CD4-positive, alpha-beta T cell treated with Interferon gamma for 1 hour (primary cell): ENCODE measurements around the gene ADORA1.

Source experiments
- DNase-seq: peaks from one replicate; pipeline ENCODE4 v3.0.0-alpha.2; 2020

The ADORA1 gene

DNA sequence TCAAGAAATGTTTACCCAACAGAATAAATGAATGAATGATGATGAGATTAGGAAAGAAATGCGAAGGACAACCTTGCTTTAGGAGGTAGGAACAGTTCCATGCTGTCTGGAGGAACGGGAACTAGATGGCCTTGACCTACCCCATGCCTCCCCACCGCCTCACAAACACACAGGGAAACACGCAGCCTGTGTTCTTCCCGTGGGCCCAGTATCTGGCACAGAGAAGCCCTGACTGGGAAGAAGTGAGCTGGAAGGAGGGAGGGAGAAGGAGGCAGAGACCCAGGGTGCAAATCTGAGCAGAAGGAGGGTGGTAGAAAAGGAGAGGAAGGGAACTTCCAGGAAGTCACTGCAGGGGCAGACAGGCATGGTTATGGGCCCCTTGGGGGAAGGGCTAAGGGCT is 3.5 kb upstream of the ADORA1 start:
- no peak for DNase-seq

DNA sequence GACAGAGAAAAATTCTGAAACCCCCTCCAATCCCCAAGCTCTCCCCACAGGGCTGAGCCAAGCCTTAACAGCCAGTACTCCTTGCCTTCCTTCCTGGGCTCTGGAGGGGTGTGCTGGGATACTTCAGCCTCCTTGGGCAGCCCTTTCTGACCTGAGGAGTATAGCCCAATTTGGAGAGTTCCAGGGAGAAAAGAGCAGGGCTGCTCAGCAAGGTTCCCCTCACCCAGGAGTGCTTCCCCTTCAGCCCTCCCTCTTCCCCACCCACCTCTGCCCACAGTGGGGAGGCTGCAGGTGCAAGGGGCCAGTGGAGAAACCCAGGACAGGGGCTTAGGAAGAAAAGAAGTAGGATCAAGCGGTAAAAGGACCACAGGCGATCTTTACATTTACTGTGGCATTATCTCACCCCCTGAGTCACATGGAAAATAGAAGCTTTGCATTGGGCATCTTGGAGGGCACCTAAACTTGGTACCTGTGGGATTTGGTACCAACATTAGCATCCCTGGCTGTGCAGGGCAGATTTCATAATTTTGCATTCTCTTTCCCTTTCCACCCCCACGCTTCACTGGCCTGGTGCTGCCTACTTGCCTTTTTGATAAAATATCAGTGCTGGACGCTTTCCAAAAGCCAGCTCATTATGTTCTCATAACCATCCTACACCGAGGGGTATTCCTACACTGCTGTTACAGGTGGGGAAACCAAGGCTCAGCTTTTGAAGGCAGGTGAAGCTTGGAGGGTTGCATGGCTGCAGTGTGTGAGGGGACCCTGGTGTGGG is 2.8 kb upstream of the ADORA1 start:
- no peak for DNase-seq

DNA sequence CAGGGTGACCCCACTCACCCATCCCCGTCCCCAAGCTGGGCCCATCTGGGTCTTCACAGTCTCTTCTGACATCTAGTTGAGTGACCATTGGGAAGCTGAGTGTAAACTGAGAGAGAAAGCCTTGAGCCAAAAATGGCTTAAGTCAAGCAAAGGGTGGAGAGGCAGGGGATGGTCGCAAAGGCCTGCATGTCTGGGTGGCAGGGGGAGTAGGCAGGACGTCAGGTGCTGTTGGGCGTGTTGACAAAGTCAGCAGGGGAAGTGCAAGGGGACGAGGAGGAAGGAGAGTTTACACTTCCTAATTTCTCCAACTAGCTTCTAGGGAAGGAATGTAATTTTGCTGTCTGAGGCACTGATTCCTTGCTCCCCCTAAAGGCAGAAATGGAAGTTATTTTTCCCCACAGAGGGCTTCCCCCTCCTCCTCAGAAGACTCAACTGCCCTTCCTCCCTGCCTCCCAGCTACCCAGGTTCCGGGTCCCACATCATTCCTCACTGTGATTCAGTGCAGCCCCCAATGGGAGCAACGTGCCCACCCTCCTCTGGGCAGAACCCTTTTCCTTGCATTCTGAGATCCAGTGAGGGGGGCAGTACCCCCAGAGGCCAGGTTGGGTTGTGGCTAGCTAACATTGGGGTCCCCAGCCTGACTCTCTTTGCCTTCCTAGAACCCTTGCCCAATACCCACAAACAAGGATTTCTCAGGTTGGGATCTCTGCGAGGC is 1.2 kb upstream of the ADORA1 start:
- no peak for DNase-seq

DNA sequence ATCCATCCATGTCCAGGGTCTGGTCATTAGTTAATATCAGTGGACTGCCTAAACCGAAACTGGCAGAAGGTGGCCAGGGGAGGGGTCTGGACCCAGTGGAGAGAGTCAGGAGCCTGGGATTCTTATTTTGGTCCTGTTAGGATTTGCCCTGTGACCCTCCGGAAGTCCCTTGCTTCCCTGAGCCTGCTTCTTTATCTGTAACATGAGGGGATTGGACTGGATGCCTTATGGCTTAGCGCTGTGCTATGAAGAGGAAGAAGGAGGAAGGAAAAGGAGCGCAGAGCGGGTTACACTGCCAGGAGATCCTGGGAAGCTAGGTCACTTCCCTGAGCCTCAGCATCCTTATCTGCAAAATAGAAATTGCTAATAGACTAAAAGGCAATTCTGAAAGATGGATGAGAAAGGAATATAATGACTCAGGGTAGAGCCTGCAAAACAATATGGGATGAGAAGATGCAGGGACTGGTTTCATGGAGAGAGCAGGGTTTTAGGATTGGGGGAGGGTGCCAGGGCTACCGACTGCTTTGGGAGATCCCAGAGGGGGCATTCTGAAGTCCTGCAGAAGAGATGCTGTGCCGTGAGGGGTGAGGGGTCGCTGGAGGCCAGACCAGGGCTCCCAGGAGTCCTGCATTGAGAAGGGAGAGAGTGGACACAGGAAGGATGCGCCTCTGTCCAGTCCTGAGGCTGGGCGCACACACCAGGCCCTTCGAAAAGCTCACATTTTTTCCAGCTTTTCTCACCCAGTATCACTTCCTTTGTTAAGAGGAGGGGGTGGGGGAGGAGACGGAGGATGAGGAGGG is 460 bp upstream of the ADORA1 start:
- DNase-seq, result no peak

DNA sequence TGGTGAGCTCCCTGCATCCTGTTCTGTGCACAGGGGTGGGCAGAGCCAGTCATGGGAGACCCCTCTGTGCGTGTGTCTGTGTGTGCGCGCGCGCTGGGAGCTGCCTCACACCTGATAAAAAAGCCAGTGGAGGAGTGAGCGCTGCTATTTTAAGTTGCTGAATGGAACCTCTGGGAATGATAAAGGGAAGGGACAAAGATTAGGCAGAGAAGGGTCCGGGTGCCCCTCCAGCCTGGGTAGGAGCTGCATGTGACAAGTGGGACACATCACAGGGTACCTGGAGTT is 847 bp downstream of the ADORA1 start:
- no peak for DNase-seq

DNA sequence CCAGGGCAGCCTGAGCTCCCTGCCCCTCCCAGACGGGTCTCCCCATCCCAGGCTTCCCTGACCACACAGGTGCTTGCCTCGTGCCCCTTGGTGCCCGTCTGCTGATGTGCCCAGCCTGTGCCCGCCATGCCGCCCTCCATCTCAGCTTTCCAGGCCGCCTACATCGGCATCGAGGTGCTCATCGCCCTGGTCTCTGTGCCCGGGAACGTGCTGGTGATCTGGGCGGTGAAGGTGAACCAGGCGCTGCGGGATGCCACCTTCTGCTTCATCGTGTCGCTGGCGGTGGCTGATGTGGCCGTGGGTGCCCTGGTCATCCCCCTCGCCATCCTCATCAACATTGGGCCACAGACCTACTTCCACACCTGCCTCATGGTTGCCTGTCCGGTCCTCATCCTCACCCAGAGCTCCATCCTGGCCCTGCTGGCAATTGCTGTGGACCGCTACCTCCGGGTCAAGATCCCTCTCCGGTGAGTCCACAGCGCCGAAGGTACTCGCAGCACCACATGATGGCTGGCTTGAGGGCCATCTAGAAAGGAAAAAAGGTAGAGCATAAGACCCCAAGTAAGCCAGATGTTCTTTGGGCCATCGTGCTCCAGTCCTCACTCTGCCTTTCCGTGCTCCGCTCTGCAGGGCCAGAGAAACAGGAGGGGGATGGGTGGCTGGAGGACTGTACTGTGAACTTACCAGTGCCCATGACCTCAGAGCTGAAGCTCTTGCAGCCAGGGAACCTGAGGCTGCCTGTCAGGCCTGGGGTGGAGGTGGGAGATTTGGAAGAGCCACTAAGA is 1.4 kb downstream of the ADORA1 start:
- DNase-seq, result no peak

DNA sequence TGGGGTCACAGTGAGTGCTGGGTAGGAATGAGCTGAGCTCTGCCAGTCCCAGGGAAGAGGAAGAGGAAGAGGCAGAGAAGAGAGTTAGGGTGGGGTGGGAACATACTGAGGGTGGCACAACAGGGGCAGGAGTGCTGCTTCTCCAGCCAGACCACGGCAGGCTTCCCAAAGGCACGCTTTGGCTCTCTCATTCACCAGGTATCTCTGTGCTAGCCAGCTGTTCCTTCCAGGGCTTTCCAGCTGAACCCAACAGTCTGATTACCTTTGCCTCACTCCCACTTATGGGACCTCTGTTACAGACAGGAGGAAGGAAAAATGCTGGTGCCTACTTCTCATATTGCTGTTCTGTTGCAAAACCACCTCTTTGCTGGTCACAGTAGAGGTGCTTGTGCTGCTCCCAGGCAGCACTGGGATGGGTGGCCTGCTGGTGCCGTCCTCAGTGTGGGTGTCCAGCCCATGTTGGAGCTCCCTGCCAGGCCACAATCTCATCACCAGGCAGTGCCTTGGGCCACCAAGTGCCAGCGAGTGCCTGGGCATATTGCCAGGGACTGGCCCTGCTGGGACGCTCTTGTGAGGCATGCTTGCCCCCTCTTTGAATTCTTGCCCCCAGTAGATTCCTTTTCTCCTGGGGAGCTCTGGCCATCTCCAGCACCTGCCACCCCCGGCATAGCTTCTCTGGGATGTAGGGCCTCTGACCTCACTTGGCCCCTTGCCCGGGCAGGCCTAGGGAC is 2.1 kb downstream of the ADORA1 start:
- no peak for DNase-seq

DNA sequence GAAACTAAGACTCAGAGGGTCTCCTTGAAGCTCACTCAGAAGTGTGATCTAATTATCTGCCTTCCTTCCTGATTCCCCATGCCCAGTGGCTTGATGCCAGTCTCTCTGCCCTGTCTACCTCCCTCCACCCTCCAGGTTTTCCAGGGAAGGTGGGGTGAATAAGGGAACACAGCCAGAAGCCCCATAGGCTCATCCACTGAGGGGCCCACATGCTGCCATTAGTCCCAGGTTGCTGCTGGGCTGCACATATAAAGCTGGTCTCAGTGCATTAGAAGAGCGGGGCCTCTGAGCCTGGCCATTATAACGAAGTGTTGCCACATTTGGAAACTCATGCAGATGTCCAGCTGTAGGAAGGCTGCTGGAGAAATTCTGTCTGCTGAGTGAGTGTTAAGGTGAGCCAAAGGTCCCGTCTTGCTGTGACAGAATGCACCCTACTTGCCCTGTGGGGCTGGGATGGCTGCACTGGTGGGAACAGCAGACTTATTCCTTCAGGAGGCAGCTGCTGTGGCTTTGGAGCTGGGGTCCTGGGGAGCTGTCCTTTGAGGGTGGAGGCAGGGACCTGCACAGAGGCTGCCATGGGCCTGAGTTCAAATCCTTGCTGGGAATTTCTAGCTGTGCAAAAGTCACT is 2.9 kb downstream of the ADORA1 start:
- DNase-seq, result no peak

DNA sequence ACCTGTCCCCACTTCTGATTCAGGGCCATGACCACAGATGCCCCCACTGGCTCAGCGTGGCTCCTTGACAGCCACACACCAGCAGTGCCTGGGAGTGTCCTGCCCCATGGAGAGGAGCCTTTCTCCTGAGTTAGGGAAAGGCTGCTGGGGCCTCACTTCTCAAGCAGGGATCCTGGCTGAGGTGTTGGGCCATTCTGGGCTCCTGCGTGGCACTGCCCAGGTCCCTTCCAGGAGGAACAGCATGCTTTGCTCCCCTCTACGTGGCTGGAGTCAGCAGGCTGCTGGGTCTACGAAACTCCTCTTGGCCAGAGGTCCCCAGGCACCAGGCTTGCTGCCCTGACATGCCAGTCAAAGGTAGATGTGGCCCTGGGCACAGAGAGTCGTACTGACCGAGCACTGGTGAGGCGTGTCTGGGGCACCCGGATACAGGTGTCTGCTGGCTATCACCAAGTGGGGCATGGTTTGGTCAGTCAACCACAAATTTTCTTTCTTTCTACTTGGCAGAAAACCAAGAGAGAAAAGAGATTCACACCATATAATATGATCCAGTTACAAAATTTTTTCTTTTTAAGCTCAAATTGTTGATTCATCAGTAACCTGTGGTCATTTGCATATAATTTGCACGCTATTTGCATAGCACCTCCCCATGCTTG is 4.1 kb downstream of the ADORA1 start:
- DNase-seq, result no peak

DNA sequence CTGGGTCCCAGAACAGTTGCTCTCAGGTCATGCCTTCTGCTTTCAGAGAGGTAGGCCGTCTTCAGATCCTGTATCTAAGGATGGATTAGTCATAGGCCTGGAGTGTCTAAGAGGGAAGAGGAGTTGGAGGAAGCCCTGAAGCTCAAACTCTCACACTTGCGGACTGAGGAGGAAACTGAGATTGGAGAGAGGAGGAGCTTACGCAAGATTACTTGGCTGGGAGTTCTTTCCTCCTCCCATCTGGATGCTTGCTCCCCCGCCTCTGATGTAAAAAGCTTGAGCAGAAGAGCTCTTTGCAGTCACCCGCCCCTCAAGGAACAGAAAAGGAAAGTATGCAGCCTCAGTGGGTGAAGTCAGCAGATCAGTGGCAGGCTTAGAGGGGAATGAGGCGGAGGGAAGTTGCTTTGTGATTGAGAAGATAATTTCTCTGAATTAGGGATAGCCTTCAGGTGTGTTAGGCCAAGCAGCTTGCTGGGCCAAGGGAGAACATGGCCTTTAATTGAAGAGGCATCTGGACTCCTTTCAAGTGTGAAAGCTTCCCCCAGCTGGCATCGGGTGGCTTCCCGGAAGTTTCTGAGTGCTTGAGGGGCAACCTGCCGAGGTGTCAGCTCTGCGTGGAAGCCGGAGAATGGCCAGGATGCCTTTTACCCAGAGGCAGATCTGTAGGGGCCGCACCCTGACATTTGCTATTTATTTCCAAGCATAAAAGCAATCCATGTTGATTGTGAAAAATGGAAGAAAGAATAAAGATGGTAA is 6.6 kb downstream of the ADORA1 start:
- no peak for DNase-seq

DNA sequence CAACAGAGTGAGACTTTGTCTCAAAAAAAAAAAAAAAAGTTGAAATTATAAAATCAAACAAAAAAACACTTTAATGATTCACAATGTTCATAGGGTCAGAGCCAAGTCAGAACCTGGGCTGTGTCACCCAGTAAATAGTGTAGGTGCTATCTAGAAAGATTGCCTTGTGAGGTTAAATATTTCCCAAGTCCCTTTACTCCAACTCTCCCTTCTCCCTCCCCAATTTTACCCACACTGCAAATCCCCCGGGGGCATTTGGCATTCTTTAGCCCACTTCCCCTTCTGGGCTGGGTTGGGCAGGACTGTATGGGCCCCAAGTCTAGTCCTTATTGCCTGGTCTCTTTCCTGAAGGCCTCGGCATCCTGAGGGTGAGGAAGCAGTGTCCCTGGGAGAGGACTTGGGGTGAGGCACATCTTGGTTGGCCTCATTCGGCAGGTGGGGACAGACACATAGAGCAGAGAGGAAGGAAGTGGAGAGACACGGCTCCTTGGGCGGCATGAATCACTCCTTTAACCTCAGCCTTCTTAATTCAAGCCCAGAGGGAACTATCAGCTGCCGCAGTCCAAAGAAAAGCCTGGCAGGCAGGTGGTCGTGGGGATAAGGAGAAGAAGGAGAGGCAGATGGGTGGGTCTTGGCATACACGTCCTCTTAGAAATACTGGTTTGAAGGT is 8.2 kb downstream of the ADORA1 start:
- DNase-seq, result peak; percentile 10

DNA sequence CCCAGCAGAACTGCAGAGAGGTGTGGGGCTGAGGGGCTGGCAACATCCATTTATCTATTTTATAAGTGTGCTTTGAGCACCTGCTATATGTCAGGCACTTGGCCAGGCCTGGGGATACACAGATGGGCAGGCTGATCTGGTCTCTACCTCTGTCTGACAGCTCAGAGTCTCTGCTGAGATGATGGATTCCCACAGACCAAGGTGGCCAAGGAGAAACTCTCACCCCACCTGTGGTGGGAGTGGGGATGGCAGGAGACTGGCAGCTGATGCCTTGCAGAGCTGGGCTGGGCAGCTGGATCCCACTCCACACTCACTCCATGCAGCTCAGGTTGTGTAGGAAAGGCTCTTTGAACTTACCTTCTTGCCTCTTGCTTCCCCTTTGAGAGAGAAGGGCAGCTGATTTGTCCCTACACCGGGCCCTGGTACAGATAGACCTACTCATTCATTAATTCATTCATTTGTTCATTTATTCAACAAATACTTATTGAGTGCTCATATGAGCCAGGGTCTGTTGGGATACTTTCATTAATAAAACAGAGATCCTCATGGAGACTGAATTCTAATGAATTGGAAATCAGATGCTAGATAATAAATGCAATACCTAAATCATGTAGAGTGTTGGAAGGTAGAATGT is 9.0 kb downstream of the ADORA1 start:
- no peak for DNase-seq

DNA sequence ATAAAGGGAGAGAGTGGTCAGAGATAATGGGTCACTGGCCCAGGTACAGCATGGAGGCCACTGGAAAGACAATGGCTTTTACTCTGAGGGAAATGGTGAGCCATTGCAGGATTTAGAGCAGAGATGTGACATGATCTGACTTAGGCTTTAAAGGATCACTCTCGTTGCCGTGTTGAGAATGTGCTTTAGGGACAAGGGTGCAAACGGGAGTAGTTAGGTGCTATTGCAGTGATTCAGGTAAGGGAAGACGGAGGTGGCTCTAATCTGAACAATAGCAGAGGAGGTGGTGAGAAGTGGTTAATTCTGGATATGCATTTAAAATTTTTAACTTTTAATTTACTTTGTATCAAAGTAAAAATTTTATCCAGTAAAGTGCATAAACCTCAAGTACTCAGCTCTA is 9.8 kb downstream of the ADORA1 start:
- DNase-seq, result no peak

DNA sequence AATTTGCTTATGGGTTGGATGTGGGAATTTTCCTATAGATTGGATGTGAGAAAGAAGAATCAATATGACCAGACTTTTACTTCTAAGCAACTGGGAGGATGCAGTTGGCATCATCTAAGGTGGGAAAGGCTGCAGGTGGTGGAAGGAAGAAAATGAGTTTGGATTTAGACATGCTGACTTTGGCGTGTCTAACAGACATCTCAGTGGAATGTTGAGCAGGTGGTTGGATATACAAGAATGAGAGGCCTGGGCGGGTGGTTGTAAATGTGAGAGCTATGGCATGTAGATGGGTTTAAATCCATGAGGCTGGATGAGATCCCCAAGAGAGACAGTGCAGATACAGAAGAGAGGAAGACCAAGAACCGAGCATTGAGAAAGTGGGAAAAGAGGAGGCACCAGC is 10.5 kb downstream of the ADORA1 start:
- DNase-seq, result no peak

DNA sequence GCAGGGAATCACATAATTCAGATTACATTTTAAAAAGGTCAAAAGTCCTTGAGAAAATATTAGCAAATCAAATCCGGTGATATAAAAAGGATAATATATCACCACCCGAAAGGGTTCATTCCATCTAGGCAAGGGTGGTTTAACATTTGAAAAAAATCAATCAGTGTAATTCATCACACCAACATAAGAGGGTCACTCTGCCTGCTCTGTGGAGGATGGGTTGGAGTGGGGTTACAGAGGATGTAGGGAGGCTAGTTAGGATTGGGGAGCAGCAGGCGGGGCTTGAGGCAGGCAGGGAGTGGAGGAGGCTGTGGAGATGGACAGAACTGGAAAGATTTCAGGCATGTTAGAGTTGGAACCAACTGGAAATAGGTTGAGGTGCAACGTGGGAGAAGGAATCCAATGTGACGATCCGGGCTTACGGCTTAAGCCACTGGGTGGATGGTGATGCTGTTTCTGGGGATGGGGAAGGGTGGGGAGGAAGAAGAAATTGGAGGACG is 12.5 kb downstream of the ADORA1 start:
- DNase-seq, result no peak

DNA sequence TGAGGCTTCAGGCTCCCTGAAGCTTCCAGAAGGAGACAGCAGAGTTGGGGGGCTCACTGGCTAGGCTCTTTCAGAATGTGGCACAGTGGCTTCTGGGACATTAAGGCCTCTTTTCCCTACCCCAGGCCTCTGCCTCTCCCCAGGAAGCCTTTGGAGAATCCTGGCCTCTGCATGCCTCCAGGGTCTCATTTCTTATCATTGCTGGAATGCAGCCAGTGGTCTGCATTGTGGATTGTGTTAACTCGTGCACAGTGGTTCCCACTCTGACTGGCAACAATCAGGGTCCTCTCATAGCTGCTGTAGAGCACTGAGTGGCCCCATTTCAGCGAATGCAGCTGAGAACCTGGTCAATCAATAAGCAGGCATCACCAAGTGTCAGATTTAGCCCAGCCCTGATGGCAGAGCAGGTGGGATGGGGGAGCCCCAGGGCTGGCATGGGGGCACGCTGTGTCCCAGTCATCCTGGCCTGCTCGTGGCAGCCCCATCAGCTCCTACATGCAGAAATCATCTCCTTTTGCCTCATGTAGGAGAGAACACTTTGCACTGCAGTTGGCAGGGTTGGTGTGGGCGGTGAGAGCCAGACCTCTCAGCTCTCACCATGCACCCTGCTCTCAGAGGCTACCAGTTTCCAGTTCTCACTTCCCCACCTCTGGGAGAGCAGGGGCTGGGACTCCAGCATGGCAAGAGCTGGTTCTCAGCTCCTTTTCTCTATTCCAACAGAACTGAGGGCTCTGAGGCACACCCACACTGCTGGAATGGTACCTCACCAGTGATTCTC is 13.4 kb downstream of the ADORA1 start:
- DNase-seq, result no peak

DNA sequence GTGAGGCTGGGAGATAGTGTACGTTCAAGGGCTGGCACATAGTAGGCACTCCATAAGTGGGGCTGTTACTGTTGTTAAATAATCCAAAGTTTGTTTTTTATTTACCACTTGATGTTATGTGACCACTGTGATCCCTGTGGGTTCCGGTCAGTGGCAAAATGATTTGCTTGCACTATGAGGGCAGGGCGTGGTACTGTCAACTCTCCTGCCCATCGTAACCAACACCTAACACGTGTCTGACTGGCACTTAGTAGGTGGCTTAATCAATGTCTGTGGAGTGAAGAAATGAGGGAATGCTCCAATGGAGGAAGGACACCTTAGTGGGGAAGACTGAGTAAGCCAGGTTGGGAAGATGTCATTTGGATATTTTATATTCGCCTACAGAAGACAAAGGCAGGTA is 14.6 kb downstream of the ADORA1 start:
- DNase-seq, result no peak

DNA sequence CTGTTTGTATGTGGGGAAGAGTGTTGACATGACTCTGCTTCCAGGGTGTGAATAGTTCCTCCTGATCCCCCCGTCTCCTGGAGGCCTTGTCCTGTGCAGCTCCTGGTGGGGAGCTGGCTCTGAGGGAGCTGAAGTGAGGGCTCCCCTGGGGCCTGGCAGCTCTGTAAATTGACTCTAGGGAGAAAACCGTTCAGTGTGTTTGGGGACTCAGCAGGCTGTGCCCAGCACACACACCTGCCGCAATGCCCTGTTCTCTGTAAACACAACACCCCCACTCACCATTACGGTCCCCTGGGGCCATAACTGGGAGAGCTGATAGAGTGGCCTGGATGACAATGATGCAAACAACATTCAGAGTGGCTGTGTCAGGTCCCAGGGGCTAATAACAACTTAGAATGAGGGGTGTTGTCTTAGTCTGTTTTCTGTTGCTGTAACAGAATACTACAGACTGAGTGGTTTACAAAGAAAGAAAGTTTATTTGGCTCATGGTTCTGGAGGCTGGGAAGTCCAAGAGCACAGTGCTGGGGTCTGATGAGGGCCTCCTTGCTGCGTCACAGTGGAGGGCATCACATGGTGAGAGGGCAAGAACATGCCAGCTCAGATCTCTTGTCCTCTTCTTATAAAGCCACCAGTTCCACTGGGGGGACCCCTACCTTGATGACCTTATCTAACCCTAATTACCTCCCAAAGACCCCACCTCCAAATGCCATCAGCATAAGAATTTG is 15.3 kb downstream of the ADORA1 start:
- DNase-seq, result no peak
